NCI-H226 (cell line): ENCODE measurements around the gene NECTIN4.
A peak's percentile ranks its signal among the peaks of the same experiment; 100 is the strongest.

Source experiments
- DNase-seq: peaks from one replicate; pipeline ENCODE4 v3.0.0-alpha.2; 2015

The NECTIN4 gene

DNA sequence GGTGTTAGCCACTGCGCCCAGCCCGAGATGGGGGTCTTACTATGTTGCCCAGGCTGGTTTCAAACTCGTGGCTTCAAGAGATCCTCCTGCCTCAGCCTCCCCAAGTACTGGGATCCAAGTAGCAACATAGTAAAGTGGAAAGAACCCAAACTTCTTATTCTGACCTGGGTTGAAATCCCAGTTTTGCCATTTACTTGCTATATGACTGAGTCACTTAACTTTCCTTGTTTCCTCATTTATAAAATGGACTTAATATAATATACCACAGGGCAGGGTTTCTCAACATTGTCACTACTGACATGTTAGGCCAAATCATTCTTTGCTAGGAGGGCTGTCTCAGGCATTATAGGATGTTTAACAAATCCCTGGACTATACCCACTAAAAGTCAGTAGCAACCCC lies 21.8 kb upstream of the NECTIN4 start:
- no peak for DNase-seq

DNA sequence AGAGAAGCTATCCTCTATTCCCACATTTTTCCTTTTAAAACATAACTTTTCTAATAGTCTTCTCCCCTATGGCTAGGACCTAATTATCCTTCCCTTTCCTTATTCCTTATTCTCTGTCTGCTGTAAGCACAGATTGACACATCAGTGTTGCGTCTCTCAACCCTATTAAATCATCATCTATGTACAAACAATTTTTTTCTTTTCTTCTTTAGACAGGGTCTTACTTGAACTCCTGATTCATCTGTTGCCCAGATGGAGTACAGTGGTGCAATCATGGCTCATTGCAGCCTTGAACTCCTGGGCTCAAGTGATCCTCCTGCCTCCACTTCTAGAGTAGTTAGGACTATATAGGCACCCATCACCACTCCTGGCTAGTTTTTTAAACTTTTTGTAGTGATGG lies 17.1 kb upstream of the NECTIN4 start:
- no peak for DNase-seq

DNA sequence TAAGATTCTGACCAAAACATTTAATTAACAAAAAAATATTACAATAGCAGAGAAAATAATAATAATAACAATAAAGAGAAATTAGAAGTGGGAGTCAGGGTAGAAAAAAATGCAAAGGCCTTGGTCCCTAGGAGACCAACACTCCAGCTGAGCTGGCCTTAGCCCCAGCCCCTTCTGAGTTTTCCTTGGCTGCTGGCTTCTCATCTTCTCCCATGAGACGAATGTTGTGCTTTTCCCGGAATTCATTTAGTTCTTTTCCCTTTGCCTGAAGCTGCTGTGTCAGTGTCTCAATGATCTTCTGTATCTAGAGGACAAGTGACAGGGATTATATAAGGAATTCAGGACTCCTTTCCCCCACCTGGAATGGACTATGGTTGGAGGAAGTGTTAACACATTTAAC lies 11.2 kb upstream of the NECTIN4 start:
- DNase-seq = no peak

DNA sequence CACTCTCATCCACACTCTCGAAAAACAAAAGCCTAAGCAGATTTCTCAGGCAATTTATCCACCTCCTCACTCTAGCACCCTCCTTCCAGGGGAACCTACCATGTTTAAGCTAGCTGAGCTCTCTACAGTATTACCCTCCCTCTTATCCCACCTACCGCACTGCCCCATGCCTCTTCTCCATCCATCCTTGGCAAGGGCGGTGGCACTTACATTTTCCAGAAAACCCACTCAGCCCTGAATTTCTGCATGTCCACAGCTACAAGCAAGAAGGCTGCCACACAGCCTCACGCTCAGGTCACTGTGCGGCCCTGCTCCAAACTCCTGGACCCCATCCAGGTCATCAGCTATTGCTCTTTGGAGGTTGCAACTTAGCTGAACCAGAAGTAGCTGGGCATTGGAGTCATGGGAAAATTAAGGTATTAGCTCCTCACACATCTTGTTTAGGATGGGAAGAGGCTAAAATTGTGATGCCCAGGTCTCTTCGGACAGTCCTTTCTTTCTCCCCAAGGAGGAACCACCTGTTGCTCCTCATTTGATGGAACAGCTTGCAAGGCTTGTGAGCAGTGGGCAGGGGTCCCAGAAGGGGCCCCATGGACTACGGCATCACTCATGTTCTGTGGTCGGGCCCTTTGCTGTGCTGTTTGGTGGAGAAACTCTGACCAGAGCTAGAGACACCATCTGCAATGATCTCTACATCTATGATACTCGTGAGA lies 9.9 kb upstream of the NECTIN4 start:
- no peak for DNase-seq

DNA sequence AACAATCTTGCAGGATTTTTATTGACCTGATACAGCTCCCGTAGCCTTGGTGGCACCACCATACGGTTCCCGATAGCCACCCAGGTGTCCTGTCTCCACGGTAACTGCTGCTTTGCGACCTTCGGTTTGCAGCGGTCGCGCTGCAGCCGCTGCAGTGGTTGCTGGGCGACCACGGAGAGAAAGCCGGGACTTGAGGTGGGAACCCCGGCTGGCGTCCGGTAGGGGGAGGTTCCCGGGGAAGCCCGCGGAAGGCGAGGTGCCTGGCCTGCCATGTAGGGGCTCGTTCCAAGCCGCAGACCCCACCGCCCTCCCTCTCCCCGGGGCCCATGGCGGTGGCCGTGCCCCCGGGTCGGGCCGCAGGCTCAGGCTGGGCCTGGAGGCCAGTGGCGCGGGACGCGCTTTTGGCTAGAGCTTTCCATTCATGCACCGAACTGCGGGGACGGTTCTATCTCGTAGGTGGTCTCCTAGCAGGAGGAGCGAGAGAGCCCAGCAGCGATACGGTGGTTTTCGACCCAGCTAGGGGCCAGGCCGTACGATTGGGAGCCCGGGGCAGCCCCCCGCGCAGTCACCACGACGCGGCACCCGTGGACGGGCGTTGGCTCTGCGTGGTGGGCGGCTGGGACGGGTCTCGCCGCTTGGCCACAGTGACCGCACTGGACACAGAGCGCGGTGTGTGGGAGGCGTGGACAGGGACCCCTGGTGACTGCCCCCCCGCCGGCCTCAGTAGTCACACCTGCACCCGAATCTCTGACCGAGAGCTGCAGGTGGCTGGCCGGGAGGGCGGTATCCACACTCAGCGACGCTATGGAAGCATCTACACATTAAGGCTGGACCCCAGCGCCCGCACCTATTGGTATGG lies 9.1 kb upstream of the NECTIN4 start, which contains the start of gene KLHDC9:
KLHDC9 (plus strand) TSS at position 152 of the 859 bp plus-strand sequence; CDS start at position 327, 175 bp downstream.
- no peak for DNase-seq

DNA sequence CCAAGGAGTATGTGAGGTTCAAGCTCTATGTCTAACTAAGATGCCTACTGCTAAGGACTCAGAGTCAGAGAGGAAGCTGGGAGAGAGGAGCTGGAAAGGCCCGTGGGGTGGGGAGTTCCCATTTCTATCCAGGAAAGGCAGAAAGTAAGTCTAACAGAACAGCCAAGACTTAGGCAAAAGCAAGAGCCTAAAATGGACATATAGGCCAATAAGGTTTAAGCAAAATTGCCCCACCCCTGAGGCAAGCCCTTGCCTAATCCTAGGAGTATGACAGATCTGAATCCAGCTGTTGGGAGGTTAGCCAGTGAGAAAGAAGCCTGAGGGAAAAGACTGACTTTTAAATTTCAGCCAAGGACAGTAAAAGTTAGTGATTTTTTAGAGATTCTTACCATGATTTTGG lies 7.2 kb upstream of the NECTIN4 start:
- peak; percentile 49 for DNase-seq

DNA sequence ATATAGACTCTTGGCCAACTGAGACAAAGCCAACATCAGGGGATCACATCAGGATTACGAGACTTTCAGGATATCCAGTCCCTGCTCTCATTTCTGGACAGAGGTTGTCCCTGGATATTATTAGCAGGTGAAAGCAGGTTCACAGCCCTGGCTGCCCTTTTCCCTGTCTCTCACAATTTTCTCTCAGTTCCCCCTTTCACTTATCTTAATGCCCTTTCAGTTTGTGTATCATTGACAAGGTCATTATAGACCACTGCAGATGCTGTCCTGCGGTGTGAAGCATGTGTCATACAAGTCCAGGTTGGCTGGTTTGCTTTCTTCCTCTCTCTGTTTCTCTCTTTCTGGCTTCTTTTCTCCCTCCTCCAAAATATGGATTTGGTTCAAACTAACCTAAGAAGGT lies 6.7 kb upstream of the NECTIN4 start:
- no peak for DNase-seq

DNA sequence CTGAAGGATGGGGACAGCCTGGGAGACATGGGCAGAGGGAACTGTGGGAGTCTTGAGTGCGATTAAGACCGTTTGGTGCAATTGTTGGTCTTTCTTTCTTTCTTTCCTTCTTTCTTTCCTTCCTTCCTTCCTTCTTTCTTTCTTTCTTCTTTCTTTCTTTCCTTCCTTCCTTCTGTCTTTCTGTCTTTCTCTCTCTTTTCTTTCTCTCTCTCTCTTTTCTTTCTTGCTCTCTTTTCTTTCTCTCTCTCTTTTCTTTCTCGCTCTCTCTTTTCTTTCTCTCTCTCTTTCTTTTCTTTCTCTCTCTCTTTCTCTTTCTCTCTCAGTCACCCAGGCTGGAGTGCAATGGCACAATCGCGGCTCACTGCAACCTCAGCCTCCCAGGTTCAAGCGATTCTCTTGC lies 5.9 kb upstream of the NECTIN4 start:
- no peak for DNase-seq

DNA sequence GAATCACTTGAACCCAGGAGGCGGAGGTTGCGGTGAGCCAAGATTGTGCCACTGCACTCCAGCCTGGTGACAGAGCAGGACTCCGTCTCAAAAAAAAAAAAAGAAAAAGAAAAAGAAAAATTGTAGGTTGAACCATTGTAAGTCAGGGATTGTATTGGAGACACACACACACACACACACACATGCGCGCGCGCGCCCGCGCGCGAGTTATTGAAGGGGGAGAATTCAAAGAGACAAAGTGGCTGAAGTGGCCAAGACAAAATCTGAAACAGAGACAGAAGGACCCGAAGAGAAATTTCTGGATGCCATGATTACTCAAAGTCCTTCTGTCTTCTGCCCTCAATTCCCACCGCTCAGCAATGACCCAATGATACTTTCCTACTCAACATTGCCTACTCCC lies 5.1 kb upstream of the NECTIN4 start:
- DNase-seq = no peak

DNA sequence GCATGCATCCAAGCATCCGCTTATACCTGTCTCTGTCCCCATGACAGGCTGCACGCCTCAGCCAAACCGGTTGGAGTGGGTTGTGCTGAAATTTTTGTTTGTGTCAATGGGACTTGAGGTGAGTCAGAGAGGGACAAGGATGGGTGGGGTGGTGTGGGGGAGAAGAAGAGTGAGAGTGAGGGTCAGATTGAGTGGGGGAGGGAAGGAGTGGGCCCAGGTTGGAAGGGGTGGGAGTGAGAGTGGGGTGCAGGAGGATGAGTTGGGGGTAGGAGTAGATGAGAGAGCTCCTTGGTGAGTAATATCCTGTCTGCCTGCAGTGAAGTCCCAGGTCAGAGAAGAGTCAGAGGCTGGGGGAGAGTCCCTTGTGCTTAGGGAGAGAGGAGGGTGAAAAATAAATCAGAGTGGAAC lies 3.3 kb upstream of the NECTIN4 start:
- DNase-seq = peak; percentile 65

DNA sequence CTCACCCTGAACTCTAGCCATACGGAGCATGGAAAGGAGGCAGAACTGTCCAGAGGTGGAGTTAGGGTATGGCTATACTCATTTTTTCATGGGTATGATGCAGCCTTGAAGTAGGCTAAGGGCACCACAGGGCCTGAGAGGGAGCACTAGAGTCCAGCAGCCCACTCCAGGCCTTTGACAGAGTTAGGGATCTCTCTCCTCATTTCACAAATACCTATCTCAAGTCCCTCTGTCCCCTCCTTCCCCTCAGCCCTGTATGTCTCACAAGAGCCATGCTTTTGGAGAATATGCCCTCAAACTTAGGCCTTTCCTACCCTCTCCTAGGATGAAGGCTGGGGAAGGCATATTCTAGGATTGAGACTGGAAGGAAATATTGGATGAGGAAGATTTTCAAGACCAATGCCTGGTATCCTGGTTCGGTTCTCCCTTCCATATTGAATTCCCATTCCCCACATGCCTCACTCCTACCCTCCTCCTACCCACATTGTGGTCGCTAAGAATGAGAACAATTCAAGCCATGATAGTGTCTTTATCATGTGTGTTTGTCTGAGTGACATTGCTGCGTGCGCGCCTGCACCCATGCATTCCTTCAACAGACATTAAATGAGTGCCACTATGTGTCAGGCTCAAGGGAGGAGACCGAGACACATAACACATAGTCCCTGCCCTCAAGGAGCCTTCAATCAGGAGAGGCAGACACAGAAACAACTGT lies 2.6 kb upstream of the NECTIN4 start:
- DNase-seq = peak; percentile 52

DNA sequence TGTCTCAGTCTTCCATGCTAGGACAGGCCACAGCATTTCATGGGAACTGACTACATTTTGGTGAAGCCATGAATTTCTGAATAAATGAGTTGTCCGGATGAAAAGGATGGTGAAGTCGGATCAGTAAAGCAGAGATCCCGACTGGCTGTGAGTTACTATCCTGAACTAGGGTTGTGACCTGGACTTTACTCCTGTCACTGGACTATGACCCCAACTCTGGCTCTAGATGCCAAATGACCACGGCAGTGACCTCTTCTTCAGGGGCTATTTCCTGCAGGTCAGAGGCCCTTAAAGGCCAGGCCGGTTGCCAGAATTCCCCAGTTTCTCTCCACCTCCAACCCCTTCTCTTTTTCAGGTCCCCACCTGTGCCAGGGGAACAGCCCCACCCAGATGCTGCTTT lies 1.7 kb upstream of the NECTIN4 start:
- no peak for DNase-seq

DNA sequence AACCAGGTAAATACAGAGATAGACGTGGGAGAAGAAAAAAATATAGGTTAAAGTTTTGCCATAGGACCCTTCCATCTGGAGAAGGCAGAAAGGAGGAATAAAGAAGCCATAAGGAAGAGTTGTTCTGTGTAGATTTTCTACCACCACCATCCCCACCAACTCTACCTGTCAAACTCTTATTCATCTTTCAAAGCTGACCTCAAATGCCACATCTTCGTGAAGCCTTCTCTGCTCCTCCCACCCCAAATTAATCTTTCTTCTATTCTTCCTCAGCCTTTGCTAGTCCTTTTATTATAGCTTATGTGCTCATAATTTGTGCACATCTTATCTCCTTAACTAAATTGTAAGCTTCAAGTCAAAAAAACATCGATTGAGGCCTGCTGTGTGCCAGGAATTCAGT lies 1.3 kb upstream of the NECTIN4 start:
- DNase-seq = no peak

DNA sequence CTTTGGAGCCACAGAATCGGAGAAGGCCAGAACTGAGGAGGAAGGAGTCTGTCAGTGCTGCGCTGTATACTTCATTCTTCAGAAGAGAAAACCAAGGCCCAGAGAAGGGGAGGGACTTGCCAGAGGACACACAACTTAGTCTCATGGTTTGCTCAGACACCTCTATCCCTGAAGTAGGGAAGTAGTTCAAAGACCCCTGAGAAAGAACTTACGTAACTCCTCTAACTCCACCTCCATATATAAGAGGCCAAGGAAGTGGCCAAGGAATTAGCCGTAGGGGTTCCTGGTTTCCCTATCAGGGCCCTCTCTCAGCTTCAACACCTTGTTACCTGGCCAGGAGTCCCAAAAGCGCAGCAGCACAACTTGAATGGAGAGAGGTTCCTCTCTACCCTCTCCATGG lies 580 bp upstream of the NECTIN4 start:
- DNase-seq = no peak

DNA sequence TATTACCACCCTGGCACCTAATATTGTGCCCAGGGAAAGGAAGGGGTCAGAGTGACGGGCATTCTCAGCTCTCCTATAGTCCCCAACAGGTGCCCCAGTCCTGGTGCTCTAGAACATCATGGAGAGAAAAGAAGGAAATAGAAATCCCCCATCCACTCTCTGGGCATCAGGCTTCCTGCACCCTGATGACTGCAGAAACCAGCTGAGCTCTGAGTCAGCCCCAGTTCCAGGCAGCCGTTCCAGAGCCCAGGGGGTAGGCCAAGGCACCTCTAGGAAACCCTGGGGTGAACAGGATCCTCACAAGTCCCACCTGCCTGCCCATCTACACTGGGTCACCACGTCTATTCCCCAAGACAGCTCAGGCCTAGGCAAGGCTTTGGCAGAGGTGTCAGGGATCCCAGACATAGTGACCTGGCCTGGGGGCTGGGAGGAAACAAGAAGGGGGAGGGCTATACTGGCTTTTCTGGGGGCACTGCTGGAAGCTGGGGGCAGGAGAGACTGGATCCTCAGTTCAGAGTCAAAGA lies 709 bp downstream of the NECTIN4 start:
- DNase-seq = peak; percentile 55

DNA sequence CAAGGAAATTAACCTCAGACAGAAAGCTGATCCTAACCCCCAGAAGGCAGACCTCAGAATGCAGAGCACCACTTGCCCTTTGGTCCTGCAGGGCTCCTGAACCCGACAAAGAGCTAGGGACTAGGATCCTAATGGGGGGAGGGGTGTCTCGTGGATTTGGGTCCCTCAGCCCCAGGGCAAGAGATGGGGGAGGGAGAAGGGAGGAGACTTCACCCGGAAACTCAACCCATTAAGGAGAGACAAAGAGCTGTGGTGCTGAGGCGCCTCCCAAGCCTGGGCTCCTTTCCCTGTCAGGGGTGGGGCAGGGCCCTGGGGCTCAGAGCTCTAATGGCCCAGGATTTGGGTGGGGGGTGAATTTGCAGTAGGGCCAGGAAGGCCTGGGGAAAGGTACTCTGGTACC lies 2.9 kb downstream of the NECTIN4 start:
- no peak for DNase-seq

DNA sequence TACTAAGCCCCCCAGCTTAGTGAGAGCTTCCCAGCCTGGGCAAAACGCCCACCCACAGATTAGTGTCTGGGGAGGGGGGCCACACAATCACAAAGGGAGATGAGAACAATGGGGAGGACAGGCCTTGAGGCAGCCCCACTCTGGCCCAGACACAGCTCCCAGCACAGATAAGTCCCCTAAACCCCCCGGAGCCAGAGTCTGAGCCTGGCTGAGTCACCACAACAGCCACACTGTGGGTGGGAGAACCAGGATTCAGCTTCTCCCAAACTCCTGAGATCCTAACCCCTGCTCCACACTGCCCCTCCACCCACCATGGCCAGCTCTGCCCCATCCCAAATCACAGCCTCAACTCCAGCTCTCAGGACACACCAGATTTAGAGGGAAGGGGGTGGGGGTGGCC lies 4.2 kb downstream of the NECTIN4 start:
- no peak for DNase-seq

DNA sequence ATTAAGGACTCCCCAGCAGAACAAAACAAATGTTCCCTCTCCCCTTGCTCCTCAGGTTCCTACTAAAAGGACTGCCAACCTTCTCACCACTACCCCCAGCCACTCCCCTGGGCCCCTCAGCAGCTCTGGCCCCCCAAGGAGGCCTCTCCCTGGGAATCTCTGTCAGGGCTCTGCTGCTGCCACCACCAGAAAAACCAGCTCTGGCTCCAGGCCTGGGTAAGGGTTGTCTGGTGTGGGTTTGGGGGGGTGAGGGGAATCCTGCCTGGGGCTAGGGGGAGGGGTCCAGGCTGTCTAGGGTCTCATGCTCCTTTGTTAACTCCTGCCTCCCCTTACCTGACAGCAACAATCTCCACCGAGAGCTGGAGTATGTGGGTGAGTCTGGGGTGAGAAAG lies 4.8 kb downstream of the NECTIN4 start:
- DNase-seq = no peak

DNA sequence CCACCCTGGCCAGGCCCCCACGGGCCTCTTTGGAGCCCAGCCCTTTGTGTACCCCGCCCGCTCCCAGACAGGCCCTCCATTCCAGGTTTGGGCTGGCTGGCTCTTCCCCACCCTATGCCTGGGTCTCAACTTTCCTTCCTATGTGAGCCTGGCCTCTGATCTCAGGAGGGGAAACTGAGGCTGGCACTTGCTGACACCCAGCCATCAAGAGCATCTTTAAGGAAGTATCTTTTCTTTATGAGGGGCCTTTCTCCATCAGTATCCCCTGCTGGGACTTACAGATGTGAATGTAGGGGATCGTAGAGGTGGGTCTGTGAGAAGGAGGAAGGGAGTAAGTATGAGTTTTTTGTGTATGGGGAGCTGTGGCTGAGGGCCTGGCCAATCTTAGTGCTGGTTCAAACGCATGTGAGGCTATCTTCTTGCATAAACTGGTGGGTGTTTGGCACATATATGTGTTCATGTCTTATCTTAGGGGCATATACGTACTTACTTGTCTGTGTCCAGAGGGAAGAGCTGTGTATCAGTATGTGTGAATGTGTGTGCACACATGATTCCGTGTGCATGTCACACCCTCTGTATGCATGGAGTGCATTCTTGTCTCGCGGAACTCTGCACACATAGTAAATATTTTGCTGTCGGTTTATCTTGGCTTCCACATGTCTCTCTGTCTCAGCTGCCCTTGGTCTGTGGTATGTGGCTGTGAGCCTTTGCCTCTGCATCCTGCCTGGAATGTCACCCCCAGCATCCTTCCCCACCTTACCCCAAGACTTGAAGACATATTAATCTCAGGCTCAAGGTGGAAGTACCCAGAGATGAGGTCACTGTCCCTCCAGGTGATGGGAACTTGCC lies 5.4 kb downstream of the NECTIN4 start:
- DNase-seq = no peak

DNA sequence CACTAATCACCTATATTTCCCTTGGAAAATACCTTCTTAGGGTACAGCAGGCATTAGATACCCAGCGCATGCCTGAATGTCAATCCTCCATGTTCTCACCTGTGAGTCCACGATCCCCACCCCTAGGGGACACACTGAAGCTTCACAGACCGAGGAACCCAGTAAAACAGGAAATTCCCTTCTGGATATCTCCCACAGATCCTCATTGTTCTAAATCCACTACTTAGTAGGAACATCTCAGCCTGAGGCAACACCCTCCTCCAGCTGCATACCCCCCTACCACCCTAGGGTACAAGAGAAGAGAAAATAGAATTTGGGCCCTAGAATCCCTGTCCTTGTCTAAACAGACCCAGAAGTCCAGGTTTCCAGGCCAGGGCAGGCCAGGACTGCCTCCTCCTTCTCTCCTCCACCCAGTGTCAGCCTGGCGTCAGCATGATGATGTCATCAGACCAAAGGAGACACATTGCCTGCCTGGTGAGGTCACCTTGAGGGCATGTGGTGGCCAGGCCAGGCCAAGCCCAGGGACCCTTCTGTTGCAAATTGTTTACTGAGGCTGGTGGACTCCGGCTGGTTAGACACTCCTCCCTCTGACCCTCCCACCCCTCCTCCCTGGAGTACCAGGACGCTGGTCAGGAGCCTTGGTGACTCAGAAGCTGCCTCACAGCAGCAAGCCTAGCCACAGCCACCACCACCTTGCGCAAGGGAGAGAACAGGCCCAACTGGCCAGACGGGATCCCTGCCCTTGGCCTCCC lies 6.2 kb downstream of the NECTIN4 start:
- peak; percentile 96 for DNase-seq

DNA sequence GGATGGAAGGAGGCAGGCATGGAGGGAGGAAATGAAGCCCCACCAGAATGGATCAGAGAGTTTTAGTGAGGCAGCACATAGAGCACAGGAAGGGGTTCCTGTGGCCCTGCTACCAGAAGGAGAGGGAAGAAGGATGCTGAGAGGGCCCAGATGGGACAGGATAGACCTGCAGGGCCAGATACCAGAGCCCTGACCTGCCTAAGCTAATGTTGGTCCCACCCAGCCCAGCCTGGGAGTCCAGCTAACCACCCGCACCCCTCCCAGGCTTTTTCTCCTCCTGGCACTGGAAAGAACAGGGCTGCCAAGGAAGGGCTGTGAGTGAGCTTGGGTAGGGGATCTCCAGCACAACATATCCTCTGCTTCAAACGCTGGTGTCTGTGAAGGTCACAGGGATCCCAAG lies 6.9 kb downstream of the NECTIN4 start:
- DNase-seq = no peak

DNA sequence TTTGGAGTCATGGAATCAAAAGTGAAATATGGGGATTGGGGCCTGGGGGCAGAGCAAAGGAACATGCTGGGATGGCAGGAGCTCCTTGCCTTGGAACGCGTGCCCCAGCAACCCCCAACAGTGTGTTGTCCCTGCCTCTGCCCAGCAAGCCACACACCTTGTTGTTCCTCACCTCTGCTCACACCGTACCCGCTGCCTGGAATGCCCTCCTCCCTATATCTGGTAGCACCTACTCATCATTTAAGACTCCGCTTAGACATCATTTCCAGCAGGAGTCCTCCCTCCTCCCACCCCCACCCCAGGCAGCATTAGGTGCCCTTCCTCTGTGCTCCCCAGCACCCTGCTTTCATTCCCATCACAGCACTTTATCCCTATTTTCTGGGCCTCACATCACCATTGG lies 7.8 kb downstream of the NECTIN4 start:
- DNase-seq = no peak
